Panc1 (cell line): ENCODE measurements around the gene ACER3.

Experiments
- REST ChIP-seq, 2 experiments: IDR thresholded peaks; 2 replicates each; pipeline ENCODE4 v1.6.1; 2011 to 2012; ENCODE audit warnings: low read depth in 2 of 2, control low read depth in 1 of 2, low read length in 1 of 2, mild to moderate bottlenecking in 1 of 2, moderate library complexity in 1 of 2; ENCODE audit not compliant: insufficient read depth in 1 of 2
- SIN3A ChIP-seq: IDR thresholded peaks from 2 replicates; pipeline ENCODE4 v1.6.1; 2012; ENCODE audit warnings: low read depth, mild to moderate bottlenecking, low read length, moderate library complexity, borderline replicate concordance; ENCODE audit not compliant: insufficient read depth
- TCF7L2 ChIP-seq: IDR thresholded peaks from 2 replicates; pipeline ENCODE4 v1.6.1; 2011; ENCODE audit warnings: mild to moderate bottlenecking, low read depth, low read length, inconsistent platforms
- TF ChIP-seq, protein P1 (sequence below): fragments of 450-650 bp; IDR thresholded peaks from 2 replicates; pipeline ENCODE4 v1.5.1; 2017; ENCODE audit warnings: mild to moderate bottlenecking

DNA sequence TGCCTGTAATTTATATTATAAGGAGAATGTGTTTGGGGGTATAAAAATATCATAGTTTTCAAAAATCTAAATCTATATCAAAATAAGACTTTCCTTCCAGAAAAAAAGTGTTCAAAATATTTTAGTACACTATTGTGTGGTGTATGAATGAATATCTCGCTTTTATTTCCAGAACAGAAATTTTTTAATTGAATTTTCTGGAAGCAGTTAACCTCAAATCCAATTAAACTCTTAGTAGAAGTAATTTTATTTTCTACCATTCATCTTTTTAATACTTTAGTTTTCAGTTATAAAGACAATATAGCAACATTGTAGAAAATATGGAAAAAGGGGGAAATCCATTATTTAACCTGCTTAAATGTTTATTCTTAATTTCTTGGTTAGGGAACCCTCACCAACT, 58.7 kb downstream of the ACER3 start:
- TF ChIP-seq, protein P1, sequence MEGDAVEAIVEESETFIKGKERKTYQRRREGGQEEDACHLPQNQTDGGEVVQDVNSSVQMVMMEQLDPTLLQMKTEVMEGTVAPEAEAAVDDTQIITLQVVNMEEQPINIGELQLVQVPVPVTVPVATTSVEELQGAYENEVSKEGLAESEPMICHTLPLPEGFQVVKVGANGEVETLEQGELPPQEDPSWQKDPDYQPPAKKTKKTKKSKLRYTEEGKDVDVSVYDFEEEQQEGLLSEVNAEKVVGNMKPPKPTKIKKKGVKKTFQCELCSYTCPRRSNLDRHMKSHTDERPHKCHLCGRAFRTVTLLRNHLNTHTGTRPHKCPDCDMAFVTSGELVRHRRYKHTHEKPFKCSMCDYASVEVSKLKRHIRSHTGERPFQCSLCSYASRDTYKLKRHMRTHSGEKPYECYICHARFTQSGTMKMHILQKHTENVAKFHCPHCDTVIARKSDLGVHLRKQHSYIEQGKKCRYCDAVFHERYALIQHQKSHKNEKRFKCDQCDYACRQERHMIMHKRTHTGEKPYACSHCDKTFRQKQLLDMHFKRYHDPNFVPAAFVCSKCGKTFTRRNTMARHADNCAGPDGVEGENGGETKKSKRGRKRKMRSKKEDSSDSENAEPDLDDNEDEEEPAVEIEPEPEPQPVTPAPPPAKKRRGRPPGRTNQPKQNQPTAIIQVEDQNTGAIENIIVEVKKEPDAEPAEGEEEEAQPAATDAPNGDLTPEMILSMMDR = 0 out of 2 replicates have a peak, but pooled peaks have one; percentile 37
- TF ChIP-seq TCF7L2 (no peak), SIN3A (no peak), REST (IDR thresholded peaks at IDR 0.05; ENCODE audit: insufficient read depth in 1 of 2, low read depth in 2 of 2, low read length in 1 of 2) (no peak)
